GM12801 (cell line): Measurements from ENCODE around the gene ADGRG6.

Source experiments
- CTCF ChIP-seq: IDR thresholded peaks from one replicate; pipeline ENCODE4 v1.5.1; 2011; ENCODE audit warnings: control low read depth; ENCODE audit not compliant: insufficient read length; ENCODE audit errors: extremely low read depth

ADGRG6 gene

GRCh38 chr6:142291512-142291911 lies 10.3 kb upstream of the ADGRG6 start:
- no peak for TF ChIP-seq CTCF

DNA sequence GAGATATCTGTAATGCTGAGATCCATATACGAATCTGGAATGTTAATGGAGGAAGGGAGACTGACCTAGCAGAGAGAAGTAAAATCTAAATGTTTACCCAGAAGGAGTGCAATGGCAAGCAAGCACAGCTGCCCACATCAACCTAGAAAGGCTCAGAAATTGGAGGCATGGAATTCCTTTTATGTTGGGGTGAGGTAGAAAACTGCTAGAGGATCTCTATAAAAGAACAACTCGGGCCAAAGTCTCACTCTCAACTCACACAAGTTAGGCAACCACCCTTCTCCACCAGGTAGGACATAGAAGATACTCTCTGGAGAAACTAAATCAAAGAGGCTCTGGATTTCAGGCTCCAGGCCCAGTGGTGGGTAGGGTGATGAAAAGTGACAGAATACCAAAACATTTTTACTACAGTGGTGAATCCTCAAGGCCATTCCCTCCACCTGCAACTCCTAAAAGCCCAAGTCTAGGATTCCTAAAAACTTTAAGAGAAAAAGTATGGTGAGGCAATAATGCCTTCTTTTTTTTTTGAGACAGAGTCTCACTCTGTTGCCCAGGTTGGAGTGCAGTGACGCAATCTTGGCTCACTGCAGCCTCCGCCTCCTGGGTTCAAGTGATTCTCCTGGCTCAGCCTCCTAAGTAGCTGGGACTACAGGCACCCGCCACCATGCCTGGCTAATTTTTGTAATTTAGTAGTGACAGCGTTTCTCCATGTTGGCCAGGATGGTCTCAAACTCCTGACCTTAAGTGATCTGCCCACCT lies 9.5 kb upstream of the ADGRG6 start:
- TF ChIP-seq CTCF, result no peak

- TF ChIP-seq CTCF, result no peak
These were observed 8.7 kb upstream of the ADGRG6 start for GRCh38 chr6:142293121-142293520.

DNA sequence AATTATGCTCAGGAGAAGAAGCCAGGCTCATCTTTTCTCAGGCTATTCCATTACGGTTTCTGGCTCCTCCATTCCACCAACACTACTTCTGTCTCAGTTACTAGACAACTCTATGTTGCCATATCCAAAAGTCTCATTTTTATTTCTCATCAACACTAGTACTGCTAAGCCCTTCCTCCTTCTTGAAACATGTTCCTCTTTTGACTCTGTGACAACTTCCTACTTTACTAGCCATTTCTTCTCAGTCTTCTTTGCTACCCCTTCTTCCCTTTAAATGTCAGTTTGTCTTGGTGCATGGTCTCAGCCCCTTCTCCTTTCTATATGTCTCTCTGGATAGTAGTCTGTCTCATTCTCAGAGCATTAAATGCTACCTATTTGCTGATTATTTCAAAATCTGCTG lies 7.1 kb upstream of the ADGRG6 start:
- no peak for TF ChIP-seq CTCF

DNA sequence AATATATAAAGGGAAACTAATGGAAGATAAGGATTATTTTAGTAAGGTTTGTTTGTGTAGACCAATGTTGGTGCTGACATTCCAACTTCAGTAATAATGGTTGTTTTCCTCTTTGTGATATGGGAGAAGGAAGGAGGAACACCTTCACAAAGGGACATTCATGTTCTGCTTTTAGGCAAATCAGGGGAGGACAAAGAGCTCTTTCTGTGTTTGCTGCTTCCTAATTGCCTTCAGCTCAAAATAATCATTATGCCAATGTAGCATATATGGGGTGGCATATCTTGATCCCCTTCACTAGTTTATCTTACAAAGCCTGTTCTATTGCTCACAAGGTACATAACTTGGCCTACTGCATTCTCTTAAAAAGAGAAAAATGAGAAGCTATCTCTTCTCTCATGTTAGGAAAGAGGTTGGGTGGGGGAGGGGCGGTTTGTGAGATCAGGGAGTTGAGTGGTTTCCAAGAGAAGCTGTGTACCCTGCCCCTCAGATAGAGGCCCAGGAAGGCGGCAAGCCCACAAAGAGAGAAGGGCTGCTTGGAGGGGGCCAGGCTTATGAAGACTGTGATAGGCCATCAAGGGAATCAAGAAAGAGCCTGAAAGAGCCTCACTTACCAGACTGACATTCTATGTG lies 4.7 kb upstream of the ADGRG6 start:
- no peak for TF ChIP-seq CTCF

GRCh38 chr6:142297605-142297995 lies 4.2 kb upstream of the ADGRG6 start:
- TF ChIP-seq CTCF, result no peak

DNA sequence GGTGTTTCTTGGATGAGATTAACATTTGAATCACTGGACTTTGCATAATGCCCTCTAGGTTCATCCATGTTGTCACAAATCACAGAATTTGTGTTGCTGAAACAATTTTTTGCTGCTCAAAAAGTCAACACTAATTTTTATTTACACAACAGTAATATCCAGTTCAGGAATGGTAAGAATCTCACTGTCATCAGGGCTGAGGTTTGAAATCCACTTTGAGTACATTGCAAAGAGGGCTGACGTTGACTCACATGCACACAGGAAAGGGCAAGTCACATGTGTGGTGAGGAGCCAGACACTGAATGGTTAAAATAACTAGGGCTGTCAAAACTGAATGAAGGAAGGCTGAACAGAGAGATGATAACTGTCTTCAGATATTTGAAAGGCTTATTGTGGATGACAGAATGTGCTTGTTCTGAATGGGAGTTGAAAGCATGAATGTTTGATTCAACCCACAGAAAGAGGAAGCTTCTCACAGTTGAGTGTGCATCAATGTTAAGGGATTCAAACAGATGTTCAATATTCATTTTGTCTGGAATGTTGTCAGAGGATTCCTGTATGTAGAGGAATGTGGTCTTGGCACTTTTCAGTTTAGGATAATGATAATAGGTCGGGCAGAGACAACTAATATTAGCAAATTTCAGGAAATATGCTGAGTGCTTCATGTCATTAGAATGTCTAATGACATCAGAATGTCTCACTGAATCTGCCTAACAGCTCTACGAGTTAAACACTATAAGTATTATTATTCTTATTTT lies 3.6 kb upstream of the ADGRG6 start:
- TF ChIP-seq CTCF, result no peak
